K562 treated with DMSO at 1 percent for 48 hours (cell line): ENCODE results near the gene WDFY2. TPM values are rescaled to one million over a fixed set of nuclear protein-coding genes. Genes with fewer than 3 reads are reported as not detected.

Experiments
- total RNA-seq: library from RNA; unstranded; fragments of 300-600 nt; gene quantifications from 2 replicates; pipeline ENCODE4 v1.2.3, GENCODE V29; 2022; ENCODE audit warnings: low replicate concordance; ENCODE audit errors: extremely low read depth

Gene WDFY2, protein sequence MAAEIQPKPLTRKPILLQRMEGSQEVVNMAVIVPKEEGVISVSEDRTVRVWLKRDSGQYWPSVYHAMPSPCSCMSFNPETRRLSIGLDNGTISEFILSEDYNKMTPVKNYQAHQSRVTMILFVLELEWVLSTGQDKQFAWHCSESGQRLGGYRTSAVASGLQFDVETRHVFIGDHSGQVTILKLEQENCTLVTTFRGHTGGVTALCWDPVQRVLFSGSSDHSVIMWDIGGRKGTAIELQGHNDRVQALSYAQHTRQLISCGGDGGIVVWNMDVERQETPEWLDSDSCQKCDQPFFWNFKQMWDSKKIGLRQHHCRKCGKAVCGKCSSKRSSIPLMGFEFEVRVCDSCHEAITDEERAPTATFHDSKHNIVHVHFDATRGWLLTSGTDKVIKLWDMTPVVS
- total RNA-seq, result not detected in 2 replicates

DNA sequence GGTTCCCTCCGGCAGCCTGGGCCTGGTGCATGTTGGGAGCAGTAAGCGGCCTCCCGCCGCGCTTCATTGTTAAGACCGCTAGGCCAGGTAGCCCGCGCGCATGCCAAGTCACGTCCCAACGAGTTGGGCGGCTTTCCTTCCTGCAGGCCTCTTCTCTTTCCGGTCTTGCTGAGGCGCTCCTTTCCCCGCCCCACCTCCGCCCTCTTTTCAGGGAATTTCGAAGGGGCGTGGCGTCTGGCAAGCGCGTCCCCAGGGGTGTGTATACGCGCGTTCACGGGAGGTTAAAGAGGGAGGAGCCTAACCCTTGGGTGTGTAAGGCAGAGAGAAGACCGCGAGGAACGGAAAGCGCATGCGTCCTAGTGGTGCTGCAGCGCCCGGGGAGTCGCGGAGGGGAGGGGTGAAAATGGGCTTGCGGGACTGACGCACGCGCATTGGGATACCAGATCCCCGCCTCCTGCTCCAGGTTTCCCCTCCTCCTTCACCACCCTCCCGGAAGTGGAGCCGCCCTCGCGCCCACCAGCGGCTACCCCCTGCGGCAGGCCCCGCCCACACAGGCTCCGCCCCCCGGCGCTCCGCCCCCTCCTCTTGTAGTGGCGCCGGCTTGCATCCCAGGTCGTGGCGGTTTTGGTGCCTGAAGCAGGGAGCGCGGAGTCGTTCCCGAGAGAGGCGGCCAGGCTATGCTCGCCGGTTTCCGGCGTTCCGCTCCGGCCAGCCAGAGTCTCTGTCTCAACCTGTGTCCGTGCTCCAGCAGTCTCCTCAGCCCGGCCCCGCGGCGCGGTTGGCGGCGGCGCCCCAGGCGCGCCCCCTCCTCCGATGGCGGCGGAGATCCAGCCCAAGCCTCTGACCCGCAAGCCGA lies at the start of gene WDFY2:
WDFY2 (plus strand) TSS at position 588 of the 856 bp plus-strand sequence; CDS start at position 814, 226 bp downstream.

DNA sequence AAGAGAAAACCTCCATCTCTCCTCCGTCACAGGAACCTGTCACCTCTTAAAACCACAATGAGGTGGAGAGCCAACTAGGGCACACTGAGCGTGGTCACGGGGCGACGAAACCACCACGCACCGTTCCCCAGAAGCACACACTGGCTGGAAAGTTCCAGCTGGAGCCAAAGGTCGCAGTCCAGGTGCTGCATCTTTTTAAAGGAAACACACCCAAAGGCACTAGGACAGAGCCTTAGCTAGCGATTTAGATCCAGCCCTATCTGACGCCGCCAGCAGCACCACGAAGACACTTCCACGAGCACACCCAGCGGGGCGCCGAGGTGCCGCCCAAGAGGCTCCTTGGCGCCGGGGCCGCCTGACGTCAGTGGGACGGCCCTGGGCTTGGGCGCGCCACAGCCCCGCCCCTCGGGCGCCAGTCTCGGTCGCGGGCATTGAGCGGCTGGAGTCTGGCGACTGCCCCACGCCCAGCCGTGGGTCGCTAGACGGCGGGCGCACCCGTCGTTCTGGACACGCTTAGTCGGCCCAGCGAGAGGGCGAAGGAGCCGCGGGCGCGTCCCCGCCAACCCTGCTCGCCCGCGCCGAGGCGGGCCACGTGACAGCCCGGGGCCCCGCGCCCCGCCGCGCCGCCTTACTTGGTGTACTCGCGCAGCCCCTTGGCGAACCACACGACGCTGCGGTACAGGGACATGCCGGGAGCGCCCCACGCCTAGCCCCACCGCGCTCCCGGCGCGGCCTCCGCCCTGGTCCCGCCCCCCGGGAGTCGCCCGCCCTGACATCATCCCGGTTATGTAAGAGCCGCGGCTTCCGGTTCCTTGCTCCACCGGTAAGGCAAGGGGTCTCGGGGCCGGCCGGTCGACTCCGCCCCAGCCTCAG lies 219.4 kb downstream of the WDFY2 start, which contains the start of gene DHRS12:
DHRS12 (minus strand) TSS at position 742 of the 873 bp plus-strand sequence. CDS start 4,504 bp downstream, outside the sequence.

Other genes with a start within 250 kb of the WDFY2 start
- gene SERPINE3, start 244.8 kb upstream of the WDFY2 start, total RNA-seq, result not detected in 2 replicates
- gene INTS6, start 131.4 kb upstream of the WDFY2 start, total RNA-seq, result not detected in 2 replicates
- not detected in 2 replicates for gene DHRS12, start 219.7 kb downstream of the WDFY2 start, total RNA-seq